ENCODE data around the gene BIRC2.

GRCh38 chr11:102320188-102320587, 26.8 kb upstream of the BIRC2 start:
- TF ChIP-seq FOXA1 (IDR thresholded peaks at IDR 0.05) (no peak), NFRKB (IDR thresholded peaks at IDR 0.05) (no peak), BHLHE40 (IDR thresholded peaks at IDR 0.05; ENCODE audit: borderline replicate concordance) (no peak)

All from HEK293T (cell line).